Sciatic nerve (tissue), 2 donors: ENCODE measurements around the gene FIGN. TPM values are rescaled to one million over a fixed set of nuclear protein-coding genes. Genes with fewer than 3 reads are reported as not detected.

Experiments
- ATAC-seq: fragments of 200-7000 bp; cut with Tn5 transposase; one replicate; pipeline ENCODE4 v1.9.1; 2020; ENCODE audit warnings: mild to moderate bottlenecking, moderate library complexity
- DNase-seq: peaks from one replicate; pipeline ENCODE4 v3.0.0-alpha.2; 2020; ENCODE audit warnings: low spot score
- intact Hi-C: fragments of 100-400 bp; cut with DNase I; formaldehyde crosslinking; loops from one replicate; pipeline ENCODE4 v1.14.2; 2022
- total RNA-seq: library from RNA; stranded (reverse); fragmentation: NEBNext Ultra II Directional; extraction: Animal tissue kit (Norgen Biotek cat#: 25700); gene quantifications from one replicate; pipeline ENCODE4 v1.2.1, GENCODE V29; 2021
- donor health status: DM: no; HTN: no; CAD: no.
- donor health status: DM: no; HTN: no; CAD: no.

FIGN gene
- total RNA-seq, 1 donor from 2014 or later, result 22.2 TPM

DNA sequence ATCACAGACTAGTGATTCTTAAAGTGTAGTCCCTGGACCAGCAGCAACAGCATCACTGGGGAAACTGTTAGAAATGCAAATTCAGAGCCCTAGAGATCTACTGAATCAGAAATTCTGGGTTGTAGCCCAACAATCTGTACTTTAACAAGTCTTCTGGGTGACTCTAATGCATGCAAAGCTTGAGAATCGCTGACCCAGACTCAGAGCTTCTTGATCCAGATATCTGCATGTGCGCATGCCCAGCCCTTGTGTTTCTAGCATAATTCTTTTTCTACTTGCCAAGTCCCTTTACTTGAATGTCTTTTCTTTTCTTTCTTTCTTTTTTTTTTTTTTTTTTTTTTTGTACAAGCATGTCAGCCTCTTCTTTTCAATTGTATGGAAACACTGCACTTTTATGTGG is 60.4 kb downstream of the FIGN start:
- ATAC-seq (no peak), DNase-seq (no peak)
- intact Hi-C loops, result no loop called here

- no peak for ATAC-seq
- DNase-seq, result no peak
- intact Hi-C loops, result no loop called here
Measured at GRCh38 chr2:163673522-163673921, 62.3 kb downstream of the FIGN start.

GRCh38 chr2:163670929-163671328 is 64.9 kb downstream of the FIGN start:
- DNase-seq (no peak), ATAC-seq (no peak)
- intact Hi-C loops, result no loop called here

DNA sequence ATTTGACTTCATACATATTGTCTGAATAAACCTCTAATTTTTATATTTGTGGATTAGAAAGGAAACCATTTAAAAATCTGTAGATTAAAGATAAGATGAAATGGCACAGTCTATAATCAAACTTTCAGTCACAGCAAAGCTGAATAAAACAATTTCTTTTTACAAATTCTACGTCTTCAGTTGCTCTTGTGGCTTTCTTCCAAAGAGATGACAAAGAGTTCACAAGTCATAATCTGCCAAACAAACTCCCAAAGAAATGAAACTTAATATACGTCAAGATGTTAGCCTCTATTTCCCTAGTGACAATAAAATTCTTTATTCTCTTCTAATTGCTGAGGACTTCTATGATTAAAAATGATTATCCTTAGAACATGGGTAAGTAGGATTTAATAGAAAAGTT is 66.3 kb downstream of the FIGN start:
- intact Hi-C loops, result no loop called here
- ATAC-seq (no peak), DNase-seq (no peak)

DNA sequence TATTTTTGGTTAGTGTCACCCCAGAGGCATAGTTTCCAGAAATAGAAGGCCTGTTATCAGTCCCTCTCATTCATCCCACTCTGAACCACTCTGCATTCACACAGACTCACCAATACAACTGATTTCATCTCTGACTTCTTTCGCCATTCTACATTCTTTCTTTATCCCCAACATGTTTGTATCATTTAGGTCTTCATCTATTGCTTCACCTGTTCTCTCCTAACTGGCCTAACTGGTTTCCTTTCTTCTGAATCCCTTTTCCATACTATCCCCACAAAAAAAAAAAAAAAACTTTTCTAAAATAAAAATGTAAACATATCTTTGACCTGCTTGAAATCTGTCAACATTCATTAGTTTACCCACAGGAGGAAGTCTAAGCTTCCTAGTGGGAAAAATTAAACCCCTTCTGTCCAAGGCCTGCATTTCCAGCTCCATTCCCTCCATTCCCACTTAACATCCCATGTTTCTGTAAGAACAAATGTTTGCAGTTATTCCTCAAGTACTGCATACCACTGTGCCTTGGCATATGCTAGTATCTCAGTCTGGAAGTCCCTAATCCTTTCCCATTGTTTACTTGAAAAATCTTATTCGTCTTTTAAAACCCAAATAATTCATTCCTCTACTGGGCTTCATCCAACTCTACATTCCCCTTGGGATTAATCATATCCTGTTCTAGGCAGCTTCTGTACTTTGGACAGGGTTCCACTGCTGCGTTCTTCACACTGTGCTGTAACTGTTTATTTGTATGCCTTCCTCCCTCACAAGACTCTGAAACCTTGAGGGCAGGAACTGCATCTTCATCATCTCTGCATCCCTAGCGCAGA is 68.5 kb downstream of the FIGN start:
- intact Hi-C loops, result no loop called here
- DNase-seq (no peak), ATAC-seq (peak; percentile 78)

DNA sequence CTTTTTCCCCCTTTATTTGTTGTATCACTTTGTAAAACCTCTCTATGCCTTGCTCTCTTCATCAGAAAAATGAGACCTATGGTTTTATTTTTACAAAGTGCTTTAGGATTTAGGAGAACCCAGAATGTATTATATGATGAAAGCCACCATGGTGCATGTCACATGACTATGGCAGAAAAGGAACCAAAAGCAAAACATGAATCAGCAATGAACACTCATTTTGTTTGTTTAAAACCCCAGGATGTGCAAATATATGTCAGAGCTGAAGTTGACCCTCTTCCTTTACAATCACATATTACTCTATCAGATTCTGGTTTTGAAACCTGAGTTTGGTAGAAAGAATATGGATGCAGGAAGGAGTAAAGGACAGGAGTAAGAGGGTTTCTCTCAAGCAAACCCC is 70.0 kb downstream of the FIGN start:
- DNase-seq, result no peak
- intact Hi-C loops, result no loop called here

DNA sequence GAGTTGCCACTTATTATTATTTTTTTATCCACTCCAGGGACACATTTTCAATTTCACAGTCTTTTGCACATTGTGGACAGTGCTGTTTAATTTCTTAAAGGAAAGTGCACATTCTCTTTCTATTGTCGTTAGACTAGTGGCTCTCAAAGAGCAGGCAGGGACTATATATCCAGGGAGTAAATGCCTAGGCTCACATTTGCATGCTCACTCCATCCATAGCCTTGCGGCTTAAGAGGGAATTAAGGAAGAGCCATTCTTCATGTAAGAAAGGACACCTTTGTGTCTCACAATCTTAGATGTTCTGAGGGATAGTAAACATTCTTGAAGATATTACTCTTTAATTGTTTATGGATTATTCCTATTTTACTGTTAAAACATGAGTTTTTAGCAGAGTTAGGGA is 70.8 kb downstream of the FIGN start:
- intact Hi-C loops, result no loop called here
- ATAC-seq (no peak), DNase-seq (no peak)

More for the DNA sequence above, 70.0 kb downstream of the FIGN start:
- no peak for ATAC-seq

DNA sequence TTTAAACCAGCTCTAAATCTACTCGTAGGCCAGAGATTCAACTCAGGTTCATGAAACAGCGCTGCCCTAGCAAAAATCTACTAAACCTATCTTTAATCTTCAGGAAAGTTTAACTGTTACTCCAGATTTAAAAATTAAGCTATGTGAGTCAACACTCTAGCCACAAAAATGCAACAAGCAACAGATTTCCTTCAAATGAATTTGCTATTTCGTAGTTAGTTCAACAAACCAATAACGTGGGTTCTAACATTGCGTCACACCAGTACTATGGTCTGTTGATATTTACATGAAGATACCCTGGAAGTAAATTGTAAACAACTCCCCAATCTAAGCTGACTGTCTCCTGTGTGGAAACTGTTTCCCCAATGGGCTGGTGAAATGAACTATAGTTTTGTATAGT is 71.2 kb downstream of the FIGN start:
- no peak for DNase-seq
- ATAC-seq, result no peak
- intact Hi-C loops, result no loop called here

- no peak for ATAC-seq
- DNase-seq, result no peak
- intact Hi-C loops, result no loop called here
Measured at GRCh38 chr2:163662141-163662780, 73.5 kb downstream of the FIGN start.

- ATAC-seq, result no peak
- no peak for DNase-seq
- intact Hi-C loops, result no loop called here
Measured at GRCh38 chr2:163659224-163659623, 76.6 kb downstream of the FIGN start.

GRCh38 chr2:163658556-163658955 is 77.3 kb downstream of the FIGN start:
- intact Hi-C loops, result no loop called here
- ATAC-seq (no peak), DNase-seq (no peak)

- intact Hi-C loops, result no loop called here
Measured at GRCh38 chr2:163657281-163657656, 78.5 kb downstream of the FIGN start.

DNA sequence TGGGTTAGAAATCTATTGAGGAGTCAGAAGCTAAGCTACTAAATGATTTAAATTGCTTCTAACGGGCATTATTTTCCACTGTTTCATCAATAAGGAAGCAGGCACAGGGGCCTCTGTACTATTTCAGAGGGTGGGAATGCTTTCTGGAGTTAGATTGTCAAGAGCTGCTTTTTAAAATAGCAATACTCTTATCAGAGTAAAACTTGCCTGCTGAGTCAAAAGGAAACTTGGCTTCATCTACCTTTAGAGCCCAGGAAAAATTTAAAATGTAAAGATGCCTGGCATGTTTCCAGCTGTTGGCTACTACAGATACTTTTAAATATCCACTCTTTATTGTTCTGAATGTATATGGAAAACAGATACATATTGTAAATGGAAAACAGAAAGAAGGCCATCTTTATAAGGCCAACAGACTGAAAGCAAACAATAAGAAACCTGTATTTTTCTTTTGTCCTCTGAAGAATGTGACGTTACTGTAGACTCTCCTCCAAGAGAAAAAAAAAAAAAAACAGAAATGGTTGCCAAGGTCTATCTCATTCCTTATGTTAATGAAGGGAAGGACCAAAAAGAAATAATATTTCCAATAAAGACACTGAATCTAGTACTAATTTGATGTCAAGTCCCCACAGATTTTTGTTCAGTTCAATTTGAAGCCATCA is 79.1 kb downstream of the FIGN start:
- DNase-seq, result no peak
- intact Hi-C loops, result no loop called here
- no peak for ATAC-seq

More at GRCh38 chr2:163657281-163657656, 78.5 kb downstream of the FIGN start:
- ATAC-seq (no peak), DNase-seq (no peak)

DNA sequence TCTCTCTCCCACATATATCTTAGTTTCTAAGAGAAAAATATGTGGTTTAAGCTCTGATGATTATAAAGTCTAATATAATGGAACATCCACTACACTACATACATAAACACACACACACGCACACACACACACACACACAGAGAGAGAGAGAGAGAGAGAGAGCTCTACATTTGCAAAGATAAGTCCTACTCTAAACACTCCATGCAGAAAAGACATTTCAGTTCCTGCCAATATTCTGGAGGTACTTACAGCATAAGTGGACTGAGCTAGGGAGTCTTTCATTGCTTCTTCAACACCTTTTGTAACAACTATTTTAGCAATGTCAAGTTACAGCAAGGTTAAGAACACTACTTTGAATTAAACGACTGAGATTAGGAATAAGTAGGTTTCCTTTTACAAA is 80.1 kb downstream of the FIGN start:
- ATAC-seq, result no peak
- intact Hi-C loops, result no loop called here
- DNase-seq, result no peak

DNA sequence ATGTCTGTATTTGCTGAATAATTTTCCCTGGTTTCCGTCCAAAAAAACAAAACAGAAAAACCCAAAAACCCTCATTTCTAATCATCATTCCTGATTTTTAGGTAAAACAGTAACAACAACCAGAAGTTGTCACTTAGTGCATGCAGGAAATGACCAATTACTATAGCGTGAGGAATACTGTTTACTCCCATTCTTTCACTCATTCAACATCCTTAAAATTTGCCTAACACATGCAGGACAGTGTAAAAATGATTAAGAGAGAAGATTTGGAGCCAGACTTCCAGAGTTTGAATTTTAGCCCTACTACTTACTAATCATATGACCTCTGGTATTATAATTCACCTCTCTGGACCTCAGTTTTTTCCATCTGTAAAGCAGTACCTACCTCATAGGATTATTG is 83.1 kb downstream of the FIGN start:
- intact Hi-C loops, result no loop called here
- ATAC-seq (no peak), DNase-seq (no peak)

GRCh38 chr2:163649080-163649479 is 86.7 kb downstream of the FIGN start:
- intact Hi-C loops, result no loop called here
- ATAC-seq (no peak), DNase-seq (no peak)

- DNase-seq (no peak), ATAC-seq (no peak)
- intact Hi-C loops, result no loop called here
Measured at GRCh38 chr2:163647300-163647699, 88.5 kb downstream of the FIGN start.

GRCh38 chr2:163646687-163647086 is 89.1 kb downstream of the FIGN start:
- ATAC-seq (no peak), DNase-seq (no peak)
- intact Hi-C loops, result no loop called here

- intact Hi-C loops, result no loop called here
- DNase-seq, result no peak
- no peak for ATAC-seq
Measured at GRCh38 chr2:163644238-163644637, 91.6 kb downstream of the FIGN start.

DNA sequence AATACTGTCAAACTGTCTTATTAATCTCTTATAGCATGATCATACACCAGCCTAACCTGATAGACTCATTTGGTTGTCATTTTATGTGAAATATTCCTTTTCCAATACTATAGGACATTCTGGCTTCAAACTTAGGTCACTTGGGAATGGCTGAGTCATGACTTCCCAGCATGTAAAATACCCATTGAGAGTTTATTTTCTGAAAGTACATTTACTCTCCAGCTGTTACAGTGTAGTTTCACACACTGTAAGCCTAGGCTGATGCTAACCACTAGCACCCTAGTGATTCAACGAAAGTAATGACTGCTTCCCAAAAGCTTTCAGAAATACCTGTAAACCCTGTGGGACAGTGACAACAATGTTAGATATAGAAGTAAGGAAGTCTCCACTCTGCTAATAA is 93.8 kb downstream of the FIGN start:
- intact Hi-C loops, result no loop called here
- DNase-seq (no peak), ATAC-seq (no peak)
